H1 (cell line): ENCODE data around the gene SLC1A2. TPM values are rescaled to one million over a fixed set of nuclear protein-coding genes. Genes with fewer than 3 reads are reported as not detected.

ENCODE experiments used
- CTCF ChIA-PET: fragments of 300-600 bp; sonication (Branson Sonifier 250); formaldehyde crosslinking; loops from one replicate; lab custom pipeline; 2021; ENCODE audit not compliant: partially characterized antibody; lab: Charles Lee
- POLR2A ChIA-PET: fragments of 300-600 bp; sonication (Branson Sonifier 250); formaldehyde crosslinking; loops from one replicate; lab custom pipeline; 2021; ENCODE audit warnings: inconsistent platforms; ENCODE audit not compliant: partially characterized antibody; lab: Charles Lee
- DNase-seq, 2 experiments: peaks; one replicate each; pipeline versions ENCODE4 v3.0.0 to v3.0.0-alpha.2; 2010 to 2022; ENCODE audit warnings: low spot score in 2 of 2, low read depth in 1 of 2, mixed read lengths in 1 of 2
- FAIRE-seq: peaks from 2 replicates; lab custom pipeline; 2011; peaks lifted over from hg19 to GRCh38; lab: Jason Lieb, UNC
- H2AFZ ChIP-seq: 2 replicates; pipeline ENCODE4 v1.8.1; 2012; ENCODE audit warnings: low read length, inconsistent platforms
- H2AK5ac ChIP-seq: 2 replicates; pipeline ENCODE4 v1.6.1; 2013; ENCODE audit warnings: low read depth, low read length
- H2BK120ac ChIP-seq: replicated peaks from 2 replicates; pipeline ENCODE3; 2013; ENCODE audit warnings: low read depth, low read length, inconsistent platforms
- H2BK12ac ChIP-seq: 2 replicates; pipeline ENCODE4 v1.6.1; 2013; ENCODE audit warnings: low read depth, low read length
- H2BK15ac ChIP-seq: 2 replicates; pipeline ENCODE4 v1.6.1; 2013; ENCODE audit warnings: low read length
- H2BK20ac ChIP-seq: 2 replicates; pipeline ENCODE4 v1.6.1; 2013; ENCODE audit warnings: low read length
- H2BK5ac ChIP-seq: 2 replicates; pipeline ENCODE4 v1.6.1; 2013; ENCODE audit warnings: low read depth, low read length
- H3K14ac ChIP-seq: 2 replicates; pipeline ENCODE4 v1.6.1; 2013; ENCODE audit warnings: inconsistent platforms; ENCODE audit not compliant: insufficient read length
- H3K18ac ChIP-seq: 2 replicates; pipeline ENCODE4 v1.6.1; 2013; ENCODE audit warnings: low read length; ENCODE audit errors: extremely low read depth
- H3K23ac ChIP-seq: 2 replicates; pipeline ENCODE4 v1.6.1; 2013; ENCODE audit warnings: inconsistent platforms; ENCODE audit not compliant: insufficient read length
- H3K23me2 ChIP-seq: 2 replicates; pipeline ENCODE4 v1.6.1; 2013; ENCODE audit warnings: low read depth, low read length
- H3K27ac ChIP-seq: 2 replicates; pipeline ENCODE4 v1.6.1; 2011; ENCODE audit warnings: low read depth, low read length, inconsistent platforms
- H3K27me3 ChIP-seq, 4 experiments: replicated peaks in 1 of 4; 1 replicate in 1 of 4; 2 replicates in 3 of 4; pipeline versions ENCODE4 v1.6.1 to v1.8.1; 2011 to 2013; ENCODE audit warnings: low read length in 3 of 4, mild to moderate bottlenecking in 3 of 4, inconsistent platforms in 2 of 4, mixed read lengths in 2 of 4, moderate library complexity in 1 of 4; ENCODE audit not compliant: control insufficient read depth in 3 of 4, insufficient read depth in 3 of 4; ENCODE audit errors: extremely low read depth in 1 of 4
- H3K36me3 ChIP-seq, 4 experiments: 2 replicates each; pipeline versions ENCODE4 v1.6.1 to v1.8.1; 2011 to 2013; ENCODE audit warnings: mild to moderate bottlenecking in 4 of 4, low read length in 3 of 4, moderate library complexity in 2 of 4, control low read depth in 1 of 4, inconsistent platforms in 1 of 4; ENCODE audit not compliant: insufficient read depth in 4 of 4, control insufficient read depth in 2 of 4
- H3K4ac ChIP-seq: replicated peaks from 2 replicates; pipeline ENCODE3; 2013; ENCODE audit warnings: low read length, low read depth, mixed read lengths, inconsistent platforms; ENCODE audit not compliant: insufficient read length
- H3K4me1 ChIP-seq, 4 experiments: replicated peaks in 1 of 4; 1 replicate in 1 of 4; 2 replicates in 3 of 4; pipeline versions ENCODE4 v1.6.1 to v1.8.1; 2011 to 2013; ENCODE audit warnings: low read length in 3 of 4, inconsistent platforms in 2 of 4, mixed read lengths in 1 of 4; ENCODE audit not compliant: insufficient read depth in 4 of 4, control insufficient read depth in 3 of 4
- H3K4me2 ChIP-seq, 2 experiments: 2 replicates each; pipeline versions ENCODE4 v1.6.1 to v1.8.1; 2011 to 2013; ENCODE audit warnings: low read depth in 2 of 2, low read length in 2 of 2, control low read depth in 1 of 2, inconsistent platforms in 1 of 2, mild to moderate bottlenecking in 1 of 2; ENCODE audit not compliant: insufficient read depth in 1 of 2
- H3K4me3 ChIP-seq, 4 experiments: fragments of 200-600, 300-600 bp in 1 of 4; sonication (generic), shearing (Covaris generic), sonication (Bioruptor Twin) in 1 of 4; 2 replicates each; pipeline versions ENCODE4 v1.5.1 to v1.8.1; 2011 to 2016; ENCODE audit warnings: low read length in 4 of 4, low read depth in 3 of 4, control low read depth in 2 of 4, inconsistent platforms in 2 of 4, mild to moderate bottlenecking in 2 of 4, mixed read lengths in 1 of 4, moderate library complexity in 1 of 4; ENCODE audit not compliant: insufficient read depth in 2 of 4; ENCODE audit errors: extremely low read depth in 1 of 4
- H3K56ac ChIP-seq: replicated peaks from 2 replicates; pipeline ENCODE3; 2013; ENCODE audit warnings: low read depth, mild to moderate bottlenecking, mixed read lengths, low read length, inconsistent platforms; ENCODE audit not compliant: insufficient read length
- H3K79me1 ChIP-seq: 2 replicates; pipeline ENCODE4 v1.6.1; 2013; ENCODE audit warnings: low read depth, low read length, control low read depth
- H3K79me2 ChIP-seq, 2 experiments: 2 replicates each; pipeline versions ENCODE4 v1.6.1 to v1.8.1; 2012 to 2013; ENCODE audit warnings: low read length in 2 of 2, mild to moderate bottlenecking in 2 of 2, inconsistent platforms in 1 of 2; ENCODE audit not compliant: insufficient read depth in 2 of 2, control insufficient read depth in 1 of 2
- H3K9ac ChIP-seq, 4 experiments: replicated peaks in 1 of 4; 1 replicate in 1 of 4; 2 replicates in 3 of 4; pipeline versions ENCODE4 v1.6.1 to v1.8.1; 2011 to 2013; ENCODE audit warnings: low read depth in 3 of 4, low read length in 3 of 4, control low read depth in 2 of 4, mild to moderate bottlenecking in 2 of 4, moderate library complexity in 2 of 4, inconsistent platforms in 1 of 4; ENCODE audit errors: extremely low read depth in 1 of 4
- H3K9me3 ChIP-seq, 2 experiments: 2 replicates each; pipeline versions ENCODE4 v1.6.1 to v1.8.1; 2012 to 2013; ENCODE audit warnings: mild to moderate bottlenecking in 2 of 2, moderate library complexity in 2 of 2, control low read depth in 1 of 2, inconsistent platforms in 1 of 2, low read depth in 1 of 2, low read length in 1 of 2, mixed read lengths in 1 of 2; ENCODE audit not compliant: insufficient read depth in 2 of 2
- H4K20me1 ChIP-seq, 2 experiments: replicated peaks in 1 of 2; 2 replicates each; pipeline versions ENCODE3 to v1.8.1; 2011 to 2013; ENCODE audit warnings: inconsistent platforms in 2 of 2, low read length in 2 of 2, mild to moderate bottlenecking in 1 of 2; ENCODE audit not compliant: insufficient read depth in 2 of 2, control insufficient read depth in 1 of 2
- H4K5ac ChIP-seq: 2 replicates; pipeline ENCODE4 v1.6.1; 2013; ENCODE audit warnings: low read length, low read depth, mixed read lengths, inconsistent platforms; ENCODE audit not compliant: insufficient read length
- H4K8ac ChIP-seq: 2 replicates; pipeline ENCODE4 v1.8.0; 2013; ENCODE audit warnings: mild to moderate bottlenecking, moderate library complexity, low read length, inconsistent platforms; ENCODE audit not compliant: insufficient read depth; ENCODE audit errors: extremely low read depth
- H4K91ac ChIP-seq: replicated peaks from 2 replicates; pipeline ENCODE3; 2013; ENCODE audit warnings: low read length, mixed read lengths, inconsistent platforms; ENCODE audit not compliant: insufficient read length
- BCL11A ChIP-seq, 2 experiments: IDR thresholded peaks; one replicate each; pipeline ENCODE4 v1.6.1; 2011; ENCODE audit warnings: low read depth in 2 of 2, low read length in 2 of 2, mild to moderate bottlenecking in 2 of 2
- EP300 ChIP-seq, 2 experiments: IDR thresholded peaks; 1 replicate in 1 of 2; 2 replicates in 1 of 2; pipeline ENCODE4 v1.6.1; 2011 to 2012; ENCODE audit warnings: low read depth in 2 of 2, low read length in 2 of 2, mild to moderate bottlenecking in 2 of 2, borderline replicate concordance in 1 of 2, inconsistent platforms in 1 of 2, moderate library complexity in 1 of 2
- GABPA ChIP-seq: IDR thresholded peaks from 2 replicates; pipeline ENCODE4 v1.6.1; 2011; ENCODE audit warnings: mild to moderate bottlenecking, low read length, moderate library complexity, borderline replicate concordance; ENCODE audit not compliant: insufficient read depth
- KDM5A ChIP-seq: fragments of 200-600 bp; IDR thresholded peaks from 2 replicates; pipeline ENCODE4 v1.7.1; 2012; ENCODE audit warnings: mild to moderate bottlenecking, low read length, inconsistent platforms, mixed read lengths
- PHF8 ChIP-seq: fragments of 200-600 bp; sonication (generic); conservative IDR thresholded peaks from 2 replicates; pipeline ENCODE4 v1.7.1; 2012; ENCODE audit warnings: low read depth, mild to moderate bottlenecking, inconsistent platforms, low read length, moderate library complexity
- SP2 ChIP-seq: IDR thresholded peaks from 2 replicates; pipeline ENCODE4 v1.6.1; 2012; ENCODE audit warnings: mild to moderate bottlenecking, low read length, inconsistent platforms
- TBP ChIP-seq: IDR thresholded peaks from 2 replicates; pipeline ENCODE4 v1.6.1; 2011; ENCODE audit warnings: low read depth, low read length, improper control_type of control experiment
- WGBS, 2 experiments: shearing (Covaris generic) in 1 of 2; methylation state at CpG; one replicate each; pipeline versions ENCODE4 v1.1.6 to v1.1.7; 2013 to 2015; ENCODE audit warnings: low lambda C conversion rate in 2 of 2, mixed read lengths in 2 of 2, inconsistent platforms in 1 of 2, low coverage in 1 of 2, missing lambda C conversion rate in 1 of 2; ENCODE audit not compliant: insufficient replicate concordance in 2 of 2, insufficient coverage in 1 of 2, insufficient read length in 1 of 2; ENCODE audit errors: extremely low coverage in 1 of 2, missing lambda C conversion rate in 1 of 2; 5-methylcytosine and 5-hydroxymethylcytosine counted together
- polyA plus RNA-seq, 7 experiments: library from polyadenylated mRNA; depleted of rRNA in 3 of 7; stranded (reverse) in 5 of 7; unstranded in 2 of 7; fragments of >200 nt in 5 of 7; fragments of 200-250 nt in 2 of 7; gene quantifications; 1 replicate in 5 of 7; 2 replicates in 1 of 7; 4 replicates in 1 of 7; pipeline versions ENCODE4 v1.2.1 to v1.2.3, GENCODE V29; 2011 to 2013; ENCODE audit warnings: missing spikeins in 2 of 7, mixed read lengths in 2 of 7
- total RNA-seq: library from RNA; stranded (reverse); fragmentation: NEBNext Ultra II Directional; extraction: Animal tissue kit (Norgen Biotek cat#: 25700); gene quantifications from 2 replicates; pipeline ENCODE4 v1.2.1, GENCODE V29; 2021

SLC1A2 gene
- total and polyA plus RNA-seq, 2 of the 8 experiments (the other 6 are each of a cell fraction or from before 2014, with no cell fraction given), result 0.57 to 1.2 TPM

DNA sequence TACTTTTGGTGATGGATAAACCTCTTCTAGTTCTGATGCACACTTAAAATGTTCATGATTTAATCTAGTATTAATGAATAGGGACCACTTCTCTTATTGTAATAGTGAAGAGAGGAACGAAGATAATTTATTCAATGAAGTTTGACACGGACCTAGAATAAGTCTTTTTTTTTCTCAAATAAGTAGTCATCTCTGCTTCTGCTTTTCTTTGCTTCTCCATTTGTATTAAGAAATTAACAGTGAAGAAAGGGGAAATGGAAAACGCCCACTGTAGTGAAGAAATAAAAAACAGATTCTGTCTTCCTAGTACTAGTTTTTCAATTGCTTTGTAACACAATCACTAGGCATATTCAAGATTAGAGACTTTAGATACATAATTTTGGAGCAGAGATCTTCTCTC lies 207.4 kb downstream of the SLC1A2 start:
- Histone ChIP-seq H3K23me2 (no peaks in the 10 kb centered on the region), H3K4me2 (no peak overlapping the region), H2BK12ac (no peak overlapping the region), H3K27me3 (no peaks in the 10 kb centered on the region; a peak in 1 of 7 replicates), H2BK20ac (no peak overlapping the region), H3K18ac (no peak overlapping the region), H2BK120ac (no peak overlapping the region), H4K20me1 (no peaks in the 10 kb centered on the region), H2AFZ (no peak overlapping the region), H3K4ac (no peak overlapping the region), H4K8ac (no peak overlapping the region), H3K9me3 (no peaks in the 10 kb centered on the region), H4K91ac (no peak overlapping the region), H3K27ac (no peak overlapping the region), H3K4me3 (no peak overlapping the region), H3K56ac (no peak overlapping the region), H2BK15ac (no peak overlapping the region), H3K14ac (no peak overlapping the region), H2BK5ac (no peak overlapping the region), H3K23ac (no peak overlapping the region), H3K79me1 (no peaks in the 10 kb centered on the region), H2AK5ac (no peak overlapping the region), H3K79me2 (no peaks in the 10 kb centered on the region), H3K4me1 (peaks cover 0 to 9% (median 4%) of the 10 kb centered on the region in 4 experiments; a peak in 3 of 7 replicates), H4K5ac (no peak overlapping the region), H3K9ac (no peak overlapping the region), H3K36me3 (no peaks in the 10 kb centered on the region)
- WGBS, 2 experiments, result 85% methylated on average over 3 of the region's 3 CpGs; no CpG with 5 or more reads in 1 of the 2 experiments
- no peak for FAIRE-seq
- ChIA-PET CTCF (no interaction called here), POLR2A (no interaction called here)
- no peak for DNase-seq
- TF ChIP-seq SP2 (no peak), BCL11A (IDR thresholded peaks at IDR 0.05; ENCODE audit: low read depth in 2 of 2, low read length in 2 of 2) (no peak), TBP (no peak), GABPA (no peak), KDM5A (no peak), PHF8 (no peak), EP300 (IDR thresholded peaks at IDR 0.05; ENCODE audit: borderline replicate concordance in 1 of 2, low read depth in 2 of 2, low read length in 2 of 2) (no peak)
